HL-60 (cell line): ENCODE data around the gene COMMD4.
"Not testable (repeated sequence)": the region's sequence is repeated elsewhere in the genome, so short reads cannot be mapped to it uniquely, and the experiment has no call there.

ENCODE experiments used
- DNase-seq, 2 experiments: peaks; one replicate each; pipeline ENCODE4 v3.0.0-alpha.2; 2010 to 2020; ENCODE audit warnings: low read depth in 1 of 2, low spot score in 1 of 2
- H3K27ac ChIP-seq: fragments of 250-450 bp; sonication (Bioruptor Pico); replicated peaks from 2 replicates; pipeline ENCODE4 v1.5.1; 2020; ENCODE audit warnings: mild to moderate bottlenecking, moderate library complexity
- H3K27me3 ChIP-seq: fragments of 250-450 bp; sonication (Bioruptor Pico); 2 replicates; pipeline ENCODE4 v1.5.1; 2021; ENCODE audit warnings: mild to moderate bottlenecking, moderate library complexity; ENCODE audit not compliant: insufficient read depth, poor library complexity, severe bottlenecking
- H3K4me3 ChIP-seq: replicated peaks from 2 replicates; pipeline ENCODE4 v1.5.1; 2011; ENCODE audit warnings: mild to moderate bottlenecking, control low read depth, low read length; ENCODE audit not compliant: insufficient read depth
- CTCF ChIP-seq: IDR thresholded peaks from one replicate; pipeline ENCODE4 v1.5.1; 2011; ENCODE audit warnings: low read length, control low read depth, inconsistent platforms; ENCODE audit not compliant: insufficient read depth
- GABPA ChIP-seq: IDR thresholded peaks from 2 replicates; pipeline ENCODE4 v1.6.1; 2012; ENCODE audit warnings: low read depth
- POLR2AphosphoS5 ChIP-seq: IDR thresholded peaks from 2 replicates; pipeline ENCODE4 v1.6.1; 2012; ENCODE audit warnings: low read depth
- REST ChIP-seq: IDR thresholded peaks from 2 replicates; pipeline ENCODE4 v1.6.1; 2012; ENCODE audit warnings: low read depth; ENCODE audit not compliant: insufficient replicate concordance
- SPI1 ChIP-seq: IDR thresholded peaks from 2 replicates; pipeline ENCODE4 v1.6.1; 2012; ENCODE audit warnings: low read depth, mild to moderate bottlenecking, borderline replicate concordance

COMMD4 gene

GRCh38 chr15:75335313-75335704, 554 bp upstream of the COMMD4 start:
- peak overlapping the region; percentile 75 for H3K27ac ChIP-seq
- H3K27me3 ChIP-seq: no peaks in the 10 kb centered on the region
- H3K4me3 ChIP-seq: peak overlapping the region; percentile 80
- TF ChIP-seq SPI1 (no peak), CTCF (no peak), POLR2AphosphoS5 (no peak), REST (no peak), GABPA (no peak)
- DNase-seq: no peak

DNA sequence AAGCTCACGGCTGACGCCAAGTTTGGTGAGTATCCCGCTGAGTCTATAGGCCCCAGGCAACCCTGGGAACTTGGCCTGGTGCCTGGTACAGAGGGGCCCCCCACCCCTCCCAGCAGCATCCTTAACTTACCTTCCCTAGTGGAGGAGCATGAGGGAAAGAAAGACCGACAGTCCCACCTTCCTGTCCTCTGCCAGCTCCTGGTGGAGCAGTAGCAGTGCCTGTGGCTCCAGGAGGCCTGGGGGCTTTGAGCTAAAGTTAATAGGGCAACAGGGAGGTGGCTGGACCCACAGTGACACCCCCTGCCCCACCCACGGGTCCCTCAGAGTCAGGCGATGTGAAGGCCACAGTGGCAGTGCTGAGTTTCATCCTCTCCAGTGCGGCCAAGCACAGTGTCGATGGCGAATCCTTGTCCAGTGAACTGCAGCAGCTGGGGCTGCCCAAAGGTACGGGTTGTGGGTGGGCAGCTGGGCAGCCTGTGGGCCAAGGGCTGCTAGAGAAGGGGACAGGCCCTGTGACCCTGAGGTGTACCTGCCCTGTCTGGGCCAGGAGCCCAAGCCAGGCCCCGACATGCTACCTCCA, 2.9 kb downstream of the COMMD4 start:
- Histone ChIP-seq H3K27ac (no peak overlapping the region), H3K27me3 (no peaks in the 10 kb centered on the region), H3K4me3 (no peak overlapping the region)
- DNase-seq: no peak
- no peak for TF ChIP-seq POLR2AphosphoS5
- TF ChIP-seq CTCF: no peak

GRCh38 chr15:75339531-75340240, 3.8 kb downstream of the COMMD4 start:
- H3K4me3 ChIP-seq: no peak overlapping the region
- H3K27me3 ChIP-seq: no peaks in the 10 kb centered on the region
- H3K27ac ChIP-seq: no peak overlapping the region
- DNase-seq: no peak
- TF ChIP-seq GABPA (no peak), CTCF (no peak), REST (no peak), POLR2AphosphoS5 (no peak), SPI1 (no peak)

GRCh38 chr15:75342221-75342620, 6.4 kb downstream of the COMMD4 start:
- Histone ChIP-seq H3K27me3 (peaks cover 4% of the 10 kb centered on the region), H3K4me3 (no peak overlapping the region), H3K27ac (no peak overlapping the region)
- no peak for TF ChIP-seq SPI1
- no peak for TF ChIP-seq GABPA
- TF ChIP-seq POLR2AphosphoS5: no peak
- TF ChIP-seq CTCF: no peak
- no peak for TF ChIP-seq REST
- no peak for DNase-seq

GRCh38 chr15:75343953-75344352, 8.1 kb downstream of the COMMD4 start:
- peaks cover 16% of the 10 kb centered on the region for H3K27me3 ChIP-seq
- H3K27ac ChIP-seq, H3K4me3 ChIP-seq, DNase-seq: not testable (repeated sequence)
